Neural cell (in vitro differentiated cells): ENCODE results near the gene RAPGEF5. TPM values are rescaled to one million over a fixed set of nuclear protein-coding genes. Genes with fewer than 3 reads are reported as not detected.

ENCODE experiments used
- H2AFZ ChIP-seq: fragments of 200-600, 300-800 bp; sonication (generic), shearing (Covaris generic); 2 replicates; pipeline ENCODE4 v1.6.0; 2014; ENCODE audit warnings: low read depth, mild to moderate bottlenecking, antibody characterized with exemption, low read length, moderate library complexity
- H3F3A ChIP-seq: fragments of 200-600 bp; shearing (Covaris generic); 2 replicates; pipeline ENCODE4 v1.6.1; 2016; ENCODE audit warnings: mild to moderate bottlenecking, moderate library complexity, mixed read lengths, antibody characterized with exemption, low read length; ENCODE audit not compliant: insufficient read depth, poor library complexity, severe bottlenecking
- H3K27ac ChIP-seq: fragments of 200-600, 300-800 bp; sonication (generic), shearing (Covaris generic); 2 replicates; pipeline ENCODE4 v1.5.1; 2014; ENCODE audit warnings: mild to moderate bottlenecking, low read length, moderate library complexity
- H3K27me3 ChIP-seq: fragments of 300-800, 200-600 bp; sonication (generic), shearing (Covaris generic); 2 replicates; pipeline ENCODE4 v1.6.0; 2014; ENCODE audit warnings: mild to moderate bottlenecking, low read depth, low read length, moderate library complexity; ENCODE audit not compliant: insufficient read depth
- H3K36me3 ChIP-seq: fragments of 300-800, 200-600 bp; sonication (generic), shearing (Covaris generic); 2 replicates; pipeline ENCODE4 v1.5.1; 2014; ENCODE audit warnings: mild to moderate bottlenecking, antibody characterized with exemption, low read length, moderate library complexity; ENCODE audit not compliant: insufficient read depth
- H3K4me2 ChIP-seq: fragments of 300-800, 200-600 bp; sonication (generic), shearing (Covaris generic); 2 replicates; pipeline ENCODE4 v1.6.0; 2014; ENCODE audit warnings: mild to moderate bottlenecking, low read length
- H3K4me3 ChIP-seq: fragments of 300-800, 200-600 bp; sonication (generic), shearing (Covaris generic); 2 replicates; pipeline ENCODE4 v1.5.1; 2014; ENCODE audit warnings: mild to moderate bottlenecking, low read length, moderate library complexity
- H3K79me2 ChIP-seq: fragments of 200-600 bp; shearing (Covaris generic); replicated peaks from 2 replicates; pipeline ENCODE4 v1.6.0; 2014; ENCODE audit warnings: mild to moderate bottlenecking, low read length, moderate library complexity; ENCODE audit not compliant: insufficient read depth
- H3K9ac ChIP-seq: fragments of 300-800, 200-600 bp; sonication (generic), shearing (Covaris generic); 2 replicates; pipeline ENCODE4 v1.6.1; 2016; ENCODE audit warnings: mild to moderate bottlenecking, low read length, mixed read lengths
- H3K9me2 ChIP-seq: fragments of 200-600 bp; shearing (Covaris generic); 2 replicates; pipeline ENCODE4 v1.6.1; 2016; ENCODE audit warnings: mild to moderate bottlenecking, low read length, mixed read lengths; ENCODE audit not compliant: insufficient read depth
- H3K9me3 ChIP-seq: fragments of 200-600, 300-800 bp; sonication (generic), shearing (Covaris generic); 2 replicates; pipeline ENCODE4 v1.6.1; 2016; ENCODE audit warnings: mild to moderate bottlenecking, mixed run types, low read length, moderate library complexity, mixed read lengths
- H4K20me1 ChIP-seq: fragments of 200-600 bp; shearing (Covaris generic); 2 replicates; pipeline ENCODE4 v1.6.1; 2016; ENCODE audit warnings: mild to moderate bottlenecking, mixed run types; ENCODE audit not compliant: insufficient read depth
- CTCF ChIP-seq: fragments of 450-650 bp; IDR thresholded peaks from 2 replicates; pipeline ENCODE4 v1.5.1; 2014; ENCODE audit warnings: antibody characterized with exemption, mild to moderate bottlenecking, moderate library complexity; ENCODE audit not compliant: poor library complexity, severe bottlenecking
- EP300 ChIP-seq: fragments of 450-650 bp; conservative IDR thresholded peaks from 2 replicates; pipeline ENCODE4 v1.6.1; 2014; ENCODE audit warnings: antibody characterized with exemption, mild to moderate bottlenecking, moderate library complexity; ENCODE audit not compliant: poor library complexity, severe bottlenecking
- EZH2 ChIP-seq: fragments of 200-600, 300-800 bp; shearing (Covaris generic), sonication (generic); IDR thresholded peaks from 2 replicates; pipeline ENCODE4 v1.6.1; 2014; ENCODE audit warnings: antibody characterized with exemption, low read length, borderline replicate concordance, mild to moderate bottlenecking; ENCODE audit not compliant: insufficient read depth, poor library complexity, severe bottlenecking
- MXI1 ChIP-seq: fragments of 450-650 bp; conservative IDR thresholded peaks from 2 replicates; pipeline ENCODE4 v1.6.1; 2014; ENCODE audit warnings: antibody characterized with exemption, mild to moderate bottlenecking; ENCODE audit not compliant: poor library complexity, severe bottlenecking
- POLR2AphosphoS5 ChIP-seq: IDR thresholded peaks from 2 replicates; pipeline ENCODE4 v1.6.1; 2012
- RAD21 ChIP-seq: fragments of 450-650 bp; conservative IDR thresholded peaks from 2 replicates; pipeline ENCODE4 v1.6.1; 2014; ENCODE audit warnings: antibody characterized with exemption, mild to moderate bottlenecking, moderate library complexity
- SMC3 ChIP-seq: fragments of 450-650 bp; conservative IDR thresholded peaks from 2 replicates; pipeline ENCODE4 v1.6.1; 2014; ENCODE audit warnings: antibody characterized with exemption, mild to moderate bottlenecking, moderate library complexity; ENCODE audit not compliant: poor library complexity
- TAF1 ChIP-seq: IDR thresholded peaks from 2 replicates; pipeline ENCODE4 v1.6.1; 2012; ENCODE audit warnings: low read depth
- polyA plus RNA-seq: library from polyadenylated mRNA; depleted of rRNA; stranded (reverse); fragments of >200 nt; gene quantifications from 2 replicates; pipeline ENCODE4 v1.2.3, GENCODE V29; 2014
- TF ChIP-seq, protein P1 (sequence below): IDR thresholded peaks from 2 replicates; pipeline ENCODE4 v1.6.1; 2012; ENCODE audit warnings: borderline replicate concordance

RAPGEF5 gene
- polyA plus RNA-seq, 1 donor from 2014 or later = 48.0 TPM

DNA sequence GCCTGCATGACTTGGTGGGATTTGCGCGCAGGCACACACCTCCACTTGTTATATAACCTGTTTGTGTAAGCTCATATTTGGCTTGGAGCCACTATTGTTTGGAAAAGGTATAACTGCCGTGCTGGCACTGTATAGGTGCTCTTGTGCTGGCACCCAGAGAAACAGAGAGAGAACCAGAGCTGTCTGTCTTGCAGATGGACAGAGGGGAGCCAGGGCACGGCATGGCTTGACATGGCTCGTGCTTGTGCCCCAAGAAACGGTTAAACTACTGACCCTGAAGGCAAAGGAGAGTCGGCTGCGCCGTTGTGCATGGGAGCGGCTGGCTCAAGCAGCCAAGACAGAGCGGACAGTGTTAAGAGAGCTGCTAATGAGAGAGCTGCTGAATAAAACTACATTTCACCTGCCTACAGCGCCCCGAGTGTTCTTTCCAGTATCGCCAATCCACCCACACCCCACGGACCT lies 23.2 kb downstream of the RAPGEF5 start:
- Histone ChIP-seq H3F3A (no peaks in the 10 kb centered on the region), H3K79me2 (no peaks in the 10 kb centered on the region), H3K36me3 (no peaks in the 10 kb centered on the region), H2AFZ (no peak overlapping the region), H3K27me3 (no peaks in the 10 kb centered on the region), H3K4me3 (no peak overlapping the region), H3K4me2 (no peak overlapping the region), H4K20me1 (no peaks in the 10 kb centered on the region), H3K9me2 (no peaks in the 10 kb centered on the region), H3K9ac (no peak overlapping the region), H3K27ac (no peak overlapping the region), H3K9me3 (no peaks in the 10 kb centered on the region)
- TF ChIP-seq SMC3 (no peak), RAD21 (no peak), POLR2AphosphoS5 (no peak), CTCF (no peak), EZH2 (no peak), TAF1 (no peak), EP300 (no peak), MXI1 (no peak)
- TF ChIP-seq, protein P1, sequence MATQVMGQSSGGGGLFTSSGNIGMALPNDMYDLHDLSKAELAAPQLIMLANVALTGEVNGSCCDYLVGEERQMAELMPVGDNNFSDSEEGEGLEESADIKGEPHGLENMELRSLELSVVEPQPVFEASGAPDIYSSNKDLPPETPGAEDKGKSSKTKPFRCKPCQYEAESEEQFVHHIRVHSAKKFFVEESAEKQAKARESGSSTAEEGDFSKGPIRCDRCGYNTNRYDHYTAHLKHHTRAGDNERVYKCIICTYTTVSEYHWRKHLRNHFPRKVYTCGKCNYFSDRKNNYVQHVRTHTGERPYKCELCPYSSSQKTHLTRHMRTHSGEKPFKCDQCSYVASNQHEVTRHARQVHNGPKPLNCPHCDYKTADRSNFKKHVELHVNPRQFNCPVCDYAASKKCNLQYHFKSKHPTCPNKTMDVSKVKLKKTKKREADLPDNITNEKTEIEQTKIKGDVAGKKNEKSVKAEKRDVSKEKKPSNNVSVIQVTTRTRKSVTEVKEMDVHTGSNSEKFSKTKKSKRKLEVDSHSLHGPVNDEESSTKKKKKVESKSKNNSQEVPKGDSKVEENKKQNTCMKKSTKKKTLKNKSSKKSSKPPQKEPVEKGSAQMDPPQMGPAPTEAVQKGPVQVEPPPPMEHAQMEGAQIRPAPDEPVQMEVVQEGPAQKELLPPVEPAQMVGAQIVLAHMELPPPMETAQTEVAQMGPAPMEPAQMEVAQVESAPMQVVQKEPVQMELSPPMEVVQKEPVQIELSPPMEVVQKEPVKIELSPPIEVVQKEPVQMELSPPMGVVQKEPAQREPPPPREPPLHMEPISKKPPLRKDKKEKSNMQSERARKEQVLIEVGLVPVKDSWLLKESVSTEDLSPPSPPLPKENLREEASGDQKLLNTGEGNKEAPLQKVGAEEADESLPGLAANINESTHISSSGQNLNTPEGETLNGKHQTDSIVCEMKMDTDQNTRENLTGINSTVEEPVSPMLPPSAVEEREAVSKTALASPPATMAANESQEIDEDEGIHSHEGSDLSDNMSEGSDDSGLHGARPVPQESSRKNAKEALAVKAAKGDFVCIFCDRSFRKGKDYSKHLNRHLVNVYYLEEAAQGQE = no peak

DNA sequence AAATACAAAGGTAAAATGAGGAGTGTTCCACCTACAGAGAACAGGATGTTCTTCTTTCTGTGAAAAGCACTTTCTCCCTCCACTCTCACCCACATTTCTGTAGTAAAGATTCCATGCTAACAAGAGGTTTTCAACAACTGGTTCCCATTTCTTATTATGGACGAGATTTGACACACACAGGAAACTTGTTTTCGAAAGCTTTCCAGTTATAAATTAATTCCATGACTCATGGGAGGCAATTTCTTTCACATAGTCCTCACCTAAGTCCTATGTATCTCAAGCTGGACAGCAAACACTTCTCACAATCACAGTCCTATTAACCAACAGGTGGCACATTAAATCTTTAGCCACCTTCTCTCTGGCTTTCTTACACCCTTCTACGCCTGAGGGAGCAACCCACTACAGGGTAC lies 24.5 kb downstream of the RAPGEF5 start:
- no peaks in the 10 kb centered on the region for H3F3A ChIP-seq
- H3K36me3 ChIP-seq = no peaks in the 10 kb centered on the region
- no peak overlapping the region for H3K4me2 ChIP-seq
- no peak for TF ChIP-seq POLR2AphosphoS5
- TF ChIP-seq MXI1 = no peak
- no peak for TF ChIP-seq EZH2
- TF ChIP-seq CTCF = no peak
- TF ChIP-seq SMC3 = no peak
- TF ChIP-seq EP300 = no peak
- no peak for TF ChIP-seq TAF1
- TF ChIP-seq RAD21 = no peak
- H3K9ac ChIP-seq = no peak overlapping the region
- no peaks in the 10 kb centered on the region for H3K9me3 ChIP-seq
- H4K20me1 ChIP-seq = no peaks in the 10 kb centered on the region
- H3K4me3 ChIP-seq = no peak overlapping the region
- no peaks in the 10 kb centered on the region for H3K9me2 ChIP-seq
- no peak overlapping the region for H2AFZ ChIP-seq
- H3K27ac ChIP-seq = no peak overlapping the region
- H3K27me3 ChIP-seq = no peaks in the 10 kb centered on the region
- H3K79me2 ChIP-seq = no peaks in the 10 kb centered on the region
